H1 (cell line): ENCODE measurements around the gene KIDINS220. TPM values are rescaled to one million over a fixed set of nuclear protein-coding genes. Genes with fewer than 3 reads are reported as not detected.

Experiments used
- CTCF ChIA-PET: fragments of 300-600 bp; sonication (Branson Sonifier 250); formaldehyde crosslinking; loops from one replicate; lab custom pipeline; 2021; ENCODE audit not compliant: partially characterized antibody; lab: Charles Lee
- POLR2A ChIA-PET: fragments of 300-600 bp; sonication (Branson Sonifier 250); formaldehyde crosslinking; loops from one replicate; lab custom pipeline; 2021; ENCODE audit warnings: inconsistent platforms; ENCODE audit not compliant: partially characterized antibody; lab: Charles Lee
- DNase-seq, 2 experiments: peaks; one replicate each; pipeline versions ENCODE4 v3.0.0 to v3.0.0-alpha.2; 2010 to 2022; ENCODE audit warnings: low spot score in 2 of 2, low read depth in 1 of 2, mixed read lengths in 1 of 2
- FAIRE-seq: peaks from 2 replicates; lab custom pipeline; 2011; peaks lifted over from hg19 to GRCh38; lab: Jason Lieb, UNC
- H2AFZ ChIP-seq: 2 replicates; pipeline ENCODE4 v1.8.1; 2012; ENCODE audit warnings: low read length, inconsistent platforms
- H2AK5ac ChIP-seq: 2 replicates; pipeline ENCODE4 v1.6.1; 2013; ENCODE audit warnings: low read depth, low read length
- H2BK120ac ChIP-seq: replicated peaks from 2 replicates; pipeline ENCODE3; 2013; ENCODE audit warnings: low read depth, low read length, inconsistent platforms
- H2BK12ac ChIP-seq: 2 replicates; pipeline ENCODE4 v1.6.1; 2013; ENCODE audit warnings: low read depth, low read length
- H2BK15ac ChIP-seq: 2 replicates; pipeline ENCODE4 v1.6.1; 2013; ENCODE audit warnings: low read length
- H2BK20ac ChIP-seq: 2 replicates; pipeline ENCODE4 v1.6.1; 2013; ENCODE audit warnings: low read length
- H2BK5ac ChIP-seq: 2 replicates; pipeline ENCODE4 v1.6.1; 2013; ENCODE audit warnings: low read depth, low read length
- H3K14ac ChIP-seq: 2 replicates; pipeline ENCODE4 v1.6.1; 2013; ENCODE audit warnings: inconsistent platforms; ENCODE audit not compliant: insufficient read length
- H3K18ac ChIP-seq: 2 replicates; pipeline ENCODE4 v1.6.1; 2013; ENCODE audit warnings: low read length; ENCODE audit errors: extremely low read depth
- H3K23ac ChIP-seq: 2 replicates; pipeline ENCODE4 v1.6.1; 2013; ENCODE audit warnings: inconsistent platforms; ENCODE audit not compliant: insufficient read length
- H3K23me2 ChIP-seq: 2 replicates; pipeline ENCODE4 v1.6.1; 2013; ENCODE audit warnings: low read depth, low read length
- H3K27ac ChIP-seq: 2 replicates; pipeline ENCODE4 v1.6.1; 2011; ENCODE audit warnings: low read depth, low read length, inconsistent platforms
- H3K27me3 ChIP-seq, 4 experiments: replicated peaks in 1 of 4; 1 replicate in 1 of 4; 2 replicates in 3 of 4; pipeline versions ENCODE4 v1.6.1 to v1.8.1; 2011 to 2013; ENCODE audit warnings: low read length in 3 of 4, mild to moderate bottlenecking in 3 of 4, inconsistent platforms in 2 of 4, mixed read lengths in 2 of 4, moderate library complexity in 1 of 4; ENCODE audit not compliant: control insufficient read depth in 3 of 4, insufficient read depth in 3 of 4; ENCODE audit errors: extremely low read depth in 1 of 4
- H3K36me3 ChIP-seq, 4 experiments: 2 replicates each; pipeline versions ENCODE4 v1.6.1 to v1.8.1; 2011 to 2013; ENCODE audit warnings: mild to moderate bottlenecking in 4 of 4, low read length in 3 of 4, moderate library complexity in 2 of 4, control low read depth in 1 of 4, inconsistent platforms in 1 of 4; ENCODE audit not compliant: insufficient read depth in 4 of 4, control insufficient read depth in 2 of 4
- H3K4ac ChIP-seq: replicated peaks from 2 replicates; pipeline ENCODE3; 2013; ENCODE audit warnings: low read length, low read depth, mixed read lengths, inconsistent platforms; ENCODE audit not compliant: insufficient read length
- H3K4me1 ChIP-seq, 4 experiments: replicated peaks in 1 of 4; 1 replicate in 1 of 4; 2 replicates in 3 of 4; pipeline versions ENCODE4 v1.6.1 to v1.8.1; 2011 to 2013; ENCODE audit warnings: low read length in 3 of 4, inconsistent platforms in 2 of 4, mixed read lengths in 1 of 4; ENCODE audit not compliant: insufficient read depth in 4 of 4, control insufficient read depth in 3 of 4
- H3K4me2 ChIP-seq, 2 experiments: 2 replicates each; pipeline versions ENCODE4 v1.6.1 to v1.8.1; 2011 to 2013; ENCODE audit warnings: low read depth in 2 of 2, low read length in 2 of 2, control low read depth in 1 of 2, inconsistent platforms in 1 of 2, mild to moderate bottlenecking in 1 of 2; ENCODE audit not compliant: insufficient read depth in 1 of 2
- H3K4me3 ChIP-seq, 4 experiments: fragments of 200-600, 300-600 bp in 1 of 4; sonication (generic), shearing (Covaris generic), sonication (Bioruptor Twin) in 1 of 4; 2 replicates each; pipeline versions ENCODE4 v1.5.1 to v1.8.1; 2011 to 2016; ENCODE audit warnings: low read length in 4 of 4, low read depth in 3 of 4, control low read depth in 2 of 4, inconsistent platforms in 2 of 4, mild to moderate bottlenecking in 2 of 4, mixed read lengths in 1 of 4, moderate library complexity in 1 of 4; ENCODE audit not compliant: insufficient read depth in 2 of 4; ENCODE audit errors: extremely low read depth in 1 of 4
- H3K56ac ChIP-seq: replicated peaks from 2 replicates; pipeline ENCODE3; 2013; ENCODE audit warnings: low read depth, mild to moderate bottlenecking, mixed read lengths, low read length, inconsistent platforms; ENCODE audit not compliant: insufficient read length
- H3K79me1 ChIP-seq: 2 replicates; pipeline ENCODE4 v1.6.1; 2013; ENCODE audit warnings: low read depth, low read length, control low read depth
- H3K79me2 ChIP-seq, 2 experiments: 2 replicates each; pipeline versions ENCODE4 v1.6.1 to v1.8.1; 2012 to 2013; ENCODE audit warnings: low read length in 2 of 2, mild to moderate bottlenecking in 2 of 2, inconsistent platforms in 1 of 2; ENCODE audit not compliant: insufficient read depth in 2 of 2, control insufficient read depth in 1 of 2
- H3K9ac ChIP-seq, 4 experiments: replicated peaks in 1 of 4; 1 replicate in 1 of 4; 2 replicates in 3 of 4; pipeline versions ENCODE4 v1.6.1 to v1.8.1; 2011 to 2013; ENCODE audit warnings: low read depth in 3 of 4, low read length in 3 of 4, control low read depth in 2 of 4, mild to moderate bottlenecking in 2 of 4, moderate library complexity in 2 of 4, inconsistent platforms in 1 of 4; ENCODE audit errors: extremely low read depth in 1 of 4
- H3K9me3 ChIP-seq, 2 experiments: 2 replicates each; pipeline versions ENCODE4 v1.6.1 to v1.8.1; 2012 to 2013; ENCODE audit warnings: mild to moderate bottlenecking in 2 of 2, moderate library complexity in 2 of 2, control low read depth in 1 of 2, inconsistent platforms in 1 of 2, low read depth in 1 of 2, low read length in 1 of 2, mixed read lengths in 1 of 2; ENCODE audit not compliant: insufficient read depth in 2 of 2
- H4K20me1 ChIP-seq, 2 experiments: replicated peaks in 1 of 2; 2 replicates each; pipeline versions ENCODE3 to v1.8.1; 2011 to 2013; ENCODE audit warnings: inconsistent platforms in 2 of 2, low read length in 2 of 2, mild to moderate bottlenecking in 1 of 2; ENCODE audit not compliant: insufficient read depth in 2 of 2, control insufficient read depth in 1 of 2
- H4K5ac ChIP-seq: 2 replicates; pipeline ENCODE4 v1.6.1; 2013; ENCODE audit warnings: low read length, low read depth, mixed read lengths, inconsistent platforms; ENCODE audit not compliant: insufficient read length
- H4K8ac ChIP-seq: 2 replicates; pipeline ENCODE4 v1.8.0; 2013; ENCODE audit warnings: mild to moderate bottlenecking, moderate library complexity, low read length, inconsistent platforms; ENCODE audit not compliant: insufficient read depth; ENCODE audit errors: extremely low read depth
- H4K91ac ChIP-seq: replicated peaks from 2 replicates; pipeline ENCODE3; 2013; ENCODE audit warnings: low read length, mixed read lengths, inconsistent platforms; ENCODE audit not compliant: insufficient read length
- MAX ChIP-seq: IDR thresholded peaks from 2 replicates; pipeline ENCODE4 v1.6.1; 2012; ENCODE audit warnings: inconsistent platforms
- TAF7 ChIP-seq: optimal IDR thresholded peaks from 2 replicates; pipeline ENCODE3; 2011; ENCODE audit warnings: low read depth, mild to moderate bottlenecking, inconsistent platforms, low read length, moderate library complexity, borderline replicate concordance
- WGBS, 2 experiments: shearing (Covaris generic) in 1 of 2; methylation state at CpG; one replicate each; pipeline versions ENCODE4 v1.1.6 to v1.1.7; 2013 to 2015; ENCODE audit warnings: low lambda C conversion rate in 2 of 2, mixed read lengths in 2 of 2, inconsistent platforms in 1 of 2, low coverage in 1 of 2, missing lambda C conversion rate in 1 of 2; ENCODE audit not compliant: insufficient replicate concordance in 2 of 2, insufficient coverage in 1 of 2, insufficient read length in 1 of 2; ENCODE audit errors: extremely low coverage in 1 of 2, missing lambda C conversion rate in 1 of 2; 5-methylcytosine and 5-hydroxymethylcytosine counted together
- polyA plus RNA-seq, 7 experiments: library from polyadenylated mRNA; depleted of rRNA in 3 of 7; stranded (reverse) in 5 of 7; unstranded in 2 of 7; fragments of >200 nt in 5 of 7; fragments of 200-250 nt in 2 of 7; gene quantifications; 1 replicate in 5 of 7; 2 replicates in 1 of 7; 4 replicates in 1 of 7; pipeline versions ENCODE4 v1.2.1 to v1.2.3, GENCODE V29; 2011 to 2013; ENCODE audit warnings: missing spikeins in 2 of 7, mixed read lengths in 2 of 7
- total RNA-seq: library from RNA; stranded (reverse); fragmentation: NEBNext Ultra II Directional; extraction: Animal tissue kit (Norgen Biotek cat#: 25700); gene quantifications from 2 replicates; pipeline ENCODE4 v1.2.1, GENCODE V29; 2021

Gene KIDINS220
- total and polyA plus RNA-seq, 2 of the 8 experiments (the other 6 are each of a cell fraction or from before 2014, with no cell fraction given): 21.2 to 27.1 TPM

GRCh38 chr2:8799004-8799403 is 38.4 kb downstream of the KIDINS220 start:
- no peak overlapping the region for H2AK5ac ChIP-seq
- H3K23ac ChIP-seq: no peak overlapping the region
- H4K5ac ChIP-seq: no peak overlapping the region
- no peak overlapping the region for H3K18ac ChIP-seq
- peaks cover 2 to 12% (median 4%) of the 10 kb centered on the region in 4 experiments; a peak in 5 of 8 replicates for H3K36me3 ChIP-seq
- H3K4me2 ChIP-seq: no peak overlapping the region
- DNase-seq: no peak
- CTCF ChIA-PET: interaction anchor here (0.7 kb wide), 1 partner anchor 39 kb away, joined by 3 read pairs; no protein-coding TSS in a partner anchor
- peaks cover 2% of the 10 kb centered on the region; the same call in 1 of the 2 replicates for H3K23me2 ChIP-seq
- 92% methylated on average over 2 of the region's 2 CpGs; no CpG with 5 or more reads in 1 of the 2 experiments for WGBS, 2 experiments
- FAIRE-seq: no peak
- no peaks in the 10 kb centered on the region for H3K79me2 ChIP-seq
- H3K56ac ChIP-seq: no peak overlapping the region
- H2BK15ac ChIP-seq: no peak overlapping the region
- TF ChIP-seq TAF7: no peak
- no peak for TF ChIP-seq MAX
- H2AFZ ChIP-seq: no peak overlapping the region
- no peak overlapping the region for H2BK12ac ChIP-seq
- no peak overlapping the region for H3K4ac ChIP-seq
- no peak overlapping the region for H2BK5ac ChIP-seq
- POLR2A ChIA-PET: no interaction called here
- no peak overlapping the region for H3K9ac ChIP-seq
- no peak overlapping the region for H3K14ac ChIP-seq
- no peak overlapping the region for H4K8ac ChIP-seq
- H3K9me3 ChIP-seq: no peaks in the 10 kb centered on the region
- no peaks in the 10 kb centered on the region for H3K27me3 ChIP-seq
- H4K91ac ChIP-seq: no peak overlapping the region
- H3K4me1 ChIP-seq: no peaks in the 10 kb centered on the region
- H3K79me1 ChIP-seq: no peaks in the 10 kb centered on the region
- H3K27ac ChIP-seq: no peak overlapping the region
- H3K4me3 ChIP-seq: no peak overlapping the region
- peaks cover 0 to 4% of the 10 kb centered on the region in 2 experiments for H4K20me1 ChIP-seq
- H2BK120ac ChIP-seq: no peak overlapping the region
- no peak overlapping the region for H2BK20ac ChIP-seq
